SU-DHL-6 (cell line): ENCODE data around the gene UBE2Q2.

Experiments used
- EZH2phosphoT487 ChIP-seq: fragments of 200-600 bp; sonication (generic), shearing (Covaris generic); conservative IDR thresholded peaks from 2 replicates; pipeline ENCODE4 v1.6.1; 2018; ENCODE audit warnings: mild to moderate bottlenecking, antibody characterized with exemption, low read length, moderate library complexity, mixed read lengths
- TF ChIP-seq, protein P1 (sequence below): fragments of 200-600 bp; sonication (generic); IDR thresholded peaks from one replicate; pipeline ENCODE4 v1.5.1; 2017; ENCODE audit warnings: antibody characterized with exemption, mild to moderate bottlenecking, low read length, moderate library complexity; ENCODE audit not compliant: insufficient read depth, poor library complexity, severe bottlenecking

DNA sequence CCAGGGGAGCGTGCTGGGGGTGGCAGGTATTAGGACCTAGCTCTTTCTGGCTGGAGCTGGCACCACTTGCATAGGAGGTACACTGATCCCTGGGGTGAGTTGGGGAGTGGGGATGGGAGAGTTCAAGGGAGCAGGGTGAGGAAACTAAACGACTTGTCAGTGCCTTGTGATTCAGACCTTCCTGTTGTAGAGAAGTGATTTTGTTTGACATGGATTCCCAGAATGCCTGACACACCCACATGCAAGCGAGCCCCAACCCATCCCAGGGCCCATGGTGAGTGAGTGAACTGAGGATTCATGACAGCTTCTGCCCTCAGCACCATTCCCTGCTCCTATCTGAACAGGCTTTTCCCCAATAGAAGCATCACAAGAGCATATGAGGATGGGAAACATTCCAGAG is 15.6 kb upstream of the UBE2Q2 start:
- TF ChIP-seq, protein P1, sequence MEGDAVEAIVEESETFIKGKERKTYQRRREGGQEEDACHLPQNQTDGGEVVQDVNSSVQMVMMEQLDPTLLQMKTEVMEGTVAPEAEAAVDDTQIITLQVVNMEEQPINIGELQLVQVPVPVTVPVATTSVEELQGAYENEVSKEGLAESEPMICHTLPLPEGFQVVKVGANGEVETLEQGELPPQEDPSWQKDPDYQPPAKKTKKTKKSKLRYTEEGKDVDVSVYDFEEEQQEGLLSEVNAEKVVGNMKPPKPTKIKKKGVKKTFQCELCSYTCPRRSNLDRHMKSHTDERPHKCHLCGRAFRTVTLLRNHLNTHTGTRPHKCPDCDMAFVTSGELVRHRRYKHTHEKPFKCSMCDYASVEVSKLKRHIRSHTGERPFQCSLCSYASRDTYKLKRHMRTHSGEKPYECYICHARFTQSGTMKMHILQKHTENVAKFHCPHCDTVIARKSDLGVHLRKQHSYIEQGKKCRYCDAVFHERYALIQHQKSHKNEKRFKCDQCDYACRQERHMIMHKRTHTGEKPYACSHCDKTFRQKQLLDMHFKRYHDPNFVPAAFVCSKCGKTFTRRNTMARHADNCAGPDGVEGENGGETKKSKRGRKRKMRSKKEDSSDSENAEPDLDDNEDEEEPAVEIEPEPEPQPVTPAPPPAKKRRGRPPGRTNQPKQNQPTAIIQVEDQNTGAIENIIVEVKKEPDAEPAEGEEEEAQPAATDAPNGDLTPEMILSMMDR: no peak
- no peak for TF ChIP-seq EZH2phosphoT487
